Left ventricle myocardium inferior (tissue), 1 donor: ENCODE measurements around the gene LMLN. TPM values are rescaled to one million over a fixed set of nuclear protein-coding genes. Genes with fewer than 3 reads are reported as not detected.
"Not testable (repeated sequence)": the region's sequence is repeated elsewhere in the genome, so short reads cannot be mapped to it uniquely, and the experiment has no call there.

Experiments used
- DNase-seq: peaks from one replicate; pipeline ENCODE4 v3.0.0-alpha.2; 2020
- H3K27ac ChIP-seq: fragments of 200-600 bp; replicated peaks from 2 replicates; pipeline ENCODE4 v1.8.0; 2021
- H3K27me3 ChIP-seq: fragments of 200-600 bp; 2 replicates; pipeline ENCODE4 v1.8.0; 2021; ENCODE audit warnings: low read depth
- H3K36me3 ChIP-seq: fragments of 200-600 bp; 2 replicates; pipeline ENCODE4 v1.8.0; 2021
- H3K4me1 ChIP-seq: fragments of 200-600 bp; 2 replicates; pipeline ENCODE4 v1.8.0; 2021
- H3K4me3 ChIP-seq: fragments of 200-600 bp; 2 replicates; pipeline ENCODE4 v1.8.0; 2021; ENCODE audit warnings: mild to moderate bottlenecking, moderate library complexity
- H3K9me3 ChIP-seq: fragments of 200-600 bp; replicated peaks from 2 replicates; pipeline ENCODE4 v1.8.0; 2021
- intact Hi-C: fragments of 100-400 bp; cut with micrococcal nuclease; formaldehyde crosslinking; loops from one replicate; pipeline ENCODE4 v1.11.0; 2022
- total RNA-seq: library from RNA; stranded (reverse); fragmentation: NEBNext Ultra II Directional; extraction: Animal tissue kit (Norgen Biotek cat#: 25700); gene quantifications from one replicate; pipeline ENCODE4 v1.2.1, GENCODE V29; 2021
- TF ChIP-seq, protein P1 (sequence below): fragments of 200-600 bp; IDR thresholded peaks from 2 replicates; pipeline ENCODE4 v1.8.0; 2021; ENCODE audit warnings: antibody characterized with exemption, mild to moderate bottlenecking, borderline replicate concordance
- donor health status: DM: no; HTN: yes; CAD: no; lungs with severe emphysema.

Gene LMLN
- total RNA-seq, 1 donor from 2014 or later: 10.6 TPM

DNA sequence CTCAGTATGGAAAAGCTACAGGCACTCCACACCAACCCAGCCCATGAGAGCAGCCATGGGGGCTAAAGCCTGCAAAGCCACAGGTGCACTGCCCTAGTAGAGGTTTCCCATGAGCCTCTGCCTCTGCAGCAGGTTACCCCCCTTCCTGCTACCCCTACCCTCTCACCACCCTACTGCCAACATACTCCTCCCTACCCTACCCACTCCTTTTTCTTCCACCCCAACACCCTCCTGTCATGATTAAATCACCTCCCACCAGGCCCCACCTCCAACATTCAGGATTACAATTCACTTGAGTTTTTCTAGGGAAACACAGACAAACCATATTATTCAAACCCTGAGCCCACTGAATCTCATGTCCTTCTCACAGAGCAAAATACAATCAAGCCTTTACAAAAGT lies 88.4 kb downstream of the LMLN start:
- no peaks in the 10 kb centered on the region for H3K27me3 ChIP-seq
- TF ChIP-seq, protein P1, sequence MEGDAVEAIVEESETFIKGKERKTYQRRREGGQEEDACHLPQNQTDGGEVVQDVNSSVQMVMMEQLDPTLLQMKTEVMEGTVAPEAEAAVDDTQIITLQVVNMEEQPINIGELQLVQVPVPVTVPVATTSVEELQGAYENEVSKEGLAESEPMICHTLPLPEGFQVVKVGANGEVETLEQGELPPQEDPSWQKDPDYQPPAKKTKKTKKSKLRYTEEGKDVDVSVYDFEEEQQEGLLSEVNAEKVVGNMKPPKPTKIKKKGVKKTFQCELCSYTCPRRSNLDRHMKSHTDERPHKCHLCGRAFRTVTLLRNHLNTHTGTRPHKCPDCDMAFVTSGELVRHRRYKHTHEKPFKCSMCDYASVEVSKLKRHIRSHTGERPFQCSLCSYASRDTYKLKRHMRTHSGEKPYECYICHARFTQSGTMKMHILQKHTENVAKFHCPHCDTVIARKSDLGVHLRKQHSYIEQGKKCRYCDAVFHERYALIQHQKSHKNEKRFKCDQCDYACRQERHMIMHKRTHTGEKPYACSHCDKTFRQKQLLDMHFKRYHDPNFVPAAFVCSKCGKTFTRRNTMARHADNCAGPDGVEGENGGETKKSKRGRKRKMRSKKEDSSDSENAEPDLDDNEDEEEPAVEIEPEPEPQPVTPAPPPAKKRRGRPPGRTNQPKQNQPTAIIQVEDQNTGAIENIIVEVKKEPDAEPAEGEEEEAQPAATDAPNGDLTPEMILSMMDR: no peak
- intact Hi-C loops: no loop called here

DNA sequence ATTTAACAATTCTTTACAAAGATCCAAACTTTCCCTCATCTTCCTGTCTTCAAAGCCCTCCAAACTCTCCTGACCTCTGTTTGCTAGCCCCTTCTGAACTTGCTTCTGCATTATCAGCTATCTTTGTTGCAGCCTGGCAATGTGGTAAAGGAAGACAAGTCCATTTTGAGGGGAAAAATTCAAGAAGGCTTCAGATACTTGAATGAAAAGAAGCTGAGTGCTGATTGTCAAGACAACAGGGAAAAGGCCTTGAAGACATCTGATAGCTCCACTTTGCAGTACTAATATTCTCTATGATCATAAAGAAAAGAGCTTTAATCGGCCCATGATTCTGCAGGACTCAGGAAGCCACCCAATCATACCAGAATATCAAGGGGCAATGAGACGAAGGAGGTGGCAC lies 91.8 kb downstream of the LMLN start:
- TF ChIP-seq, protein P1: no peak
- no peaks in the 10 kb centered on the region for H3K36me3 ChIP-seq
- no peak overlapping the region for H3K4me3 ChIP-seq
- no peaks in the 10 kb centered on the region for H3K9me3 ChIP-seq
- H3K4me1 ChIP-seq: no peaks in the 10 kb centered on the region
- H3K27ac ChIP-seq: no peak overlapping the region
- no peak for DNase-seq
- peaks cover 12% of the 10 kb centered on the region for H3K27me3 ChIP-seq
- intact Hi-C loops: no loop called here

More for the DNA sequence above, 88.4 kb downstream of the LMLN start:
- H3K9me3 ChIP-seq: no peaks in the 10 kb centered on the region
- H3K36me3 ChIP-seq: no peaks in the 10 kb centered on the region
- no peak overlapping the region for H3K27ac ChIP-seq
- H3K4me3 ChIP-seq: no peak overlapping the region
- H3K4me1 ChIP-seq: no peaks in the 10 kb centered on the region
- DNase-seq: no peak

DNA sequence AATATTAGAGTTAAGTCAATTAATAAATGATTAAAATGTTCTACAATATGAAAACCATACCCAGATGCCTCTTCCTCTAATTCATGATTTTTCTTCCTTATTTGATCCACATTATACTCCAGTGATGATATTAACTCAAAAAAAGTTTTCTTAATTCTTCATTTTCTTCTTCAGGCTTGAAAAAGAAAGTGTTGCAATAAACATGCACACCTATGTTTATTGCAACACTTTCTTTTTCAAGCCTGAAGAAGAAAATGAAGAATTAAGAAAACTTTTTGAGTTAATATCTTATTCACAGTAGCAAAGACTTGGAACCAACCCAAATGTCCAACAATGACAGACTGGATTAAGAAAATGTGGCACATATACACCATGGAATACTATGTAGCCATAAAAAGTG lies 93.4 kb downstream of the LMLN start:
- H3K27me3 ChIP-seq: peaks cover 16% of the 10 kb centered on the region
- H3K36me3 ChIP-seq, H3K4me1 ChIP-seq, intact Hi-C loops, H3K27ac ChIP-seq, H3K4me3 ChIP-seq, DNase-seq, H3K9me3 ChIP-seq: not testable (repeated sequence)

DNA sequence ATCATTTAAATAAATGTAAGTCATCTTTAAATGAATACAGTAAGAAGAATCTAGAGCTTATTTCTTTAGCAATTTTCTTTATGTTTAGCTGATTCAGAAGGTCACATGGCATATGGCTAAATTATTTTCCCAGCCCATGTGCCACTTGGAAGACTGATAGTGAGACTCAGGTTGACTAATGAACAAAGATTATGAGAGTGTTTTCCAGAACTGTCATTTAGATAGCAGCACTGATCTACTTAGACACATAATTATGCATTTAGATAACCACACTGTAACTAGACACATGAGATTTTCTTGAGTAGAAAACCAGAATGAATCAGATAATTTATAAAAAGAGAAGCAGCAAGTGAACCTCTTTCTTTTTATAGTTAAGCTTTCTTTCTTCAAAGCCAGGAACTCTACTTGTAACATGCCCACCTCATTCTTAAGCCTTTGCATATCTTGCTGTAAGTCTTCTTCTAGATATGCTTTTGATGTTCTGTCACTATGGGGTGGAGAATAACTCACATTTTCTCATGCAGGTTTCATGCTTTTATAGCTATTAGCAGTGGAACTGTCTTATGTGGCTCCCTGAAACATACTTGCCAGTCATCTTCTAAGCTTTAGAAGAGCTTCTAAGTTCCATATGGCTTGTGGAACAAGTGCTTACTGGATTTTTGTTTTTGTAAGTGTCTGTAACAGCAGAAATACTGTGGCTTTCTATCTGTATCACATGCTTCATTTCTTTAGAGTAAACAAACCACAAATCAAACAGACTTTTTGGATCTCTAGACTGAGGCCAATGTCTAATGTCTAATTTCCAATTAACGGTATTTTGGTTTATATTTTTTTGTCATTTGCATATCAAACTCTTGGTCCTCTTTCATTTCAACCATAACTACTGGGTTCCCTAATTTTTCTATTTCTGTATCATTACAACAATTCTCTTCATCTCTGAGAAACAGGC lies 101.4 kb downstream of the LMLN start:
- intact Hi-C loops: no loop called here

DNA sequence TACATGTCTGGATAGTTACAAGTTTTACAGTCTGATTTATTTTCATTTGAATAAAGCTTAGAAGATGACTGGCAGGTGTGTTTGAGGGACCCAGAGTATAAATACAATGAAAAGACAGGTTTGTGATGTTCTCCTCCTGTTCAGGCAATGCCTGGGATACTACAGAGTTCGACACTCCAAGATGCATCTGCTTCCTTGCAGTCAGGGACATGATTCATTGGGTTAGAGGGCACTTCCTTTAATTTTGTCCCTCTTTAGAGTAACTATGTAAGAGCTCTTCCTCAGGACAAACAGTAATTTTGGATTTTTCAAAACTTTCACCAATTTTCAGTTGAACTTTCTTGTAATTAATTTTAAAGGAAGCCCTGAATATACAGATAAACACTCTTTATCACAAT lies 102.0 kb downstream of the LMLN start:
- Histone ChIP-seq H3K27me3 (peaks cover 43% of the 10 kb centered on the region), H3K4me1 (no peaks in the 10 kb centered on the region), H3K4me3 (no peak overlapping the region), H3K36me3 (no peaks in the 10 kb centered on the region), H3K9me3 (no peaks in the 10 kb centered on the region), H3K27ac (no peak overlapping the region)
- no peak for DNase-seq
- TF ChIP-seq, protein P1: no peak
- intact Hi-C loops: no loop called here

More for the DNA sequence above, 101.4 kb downstream of the LMLN start:
- no peaks in the 10 kb centered on the region for H3K9me3 ChIP-seq
- H3K27me3 ChIP-seq: peaks cover 47% of the 10 kb centered on the region
- H3K4me1 ChIP-seq: no peaks in the 10 kb centered on the region
- no peak overlapping the region for H3K27ac ChIP-seq
- no peaks in the 10 kb centered on the region for H3K36me3 ChIP-seq
- H3K4me3 ChIP-seq: no peak overlapping the region
- TF ChIP-seq, protein P1: no peak
- DNase-seq: no peak

DNA sequence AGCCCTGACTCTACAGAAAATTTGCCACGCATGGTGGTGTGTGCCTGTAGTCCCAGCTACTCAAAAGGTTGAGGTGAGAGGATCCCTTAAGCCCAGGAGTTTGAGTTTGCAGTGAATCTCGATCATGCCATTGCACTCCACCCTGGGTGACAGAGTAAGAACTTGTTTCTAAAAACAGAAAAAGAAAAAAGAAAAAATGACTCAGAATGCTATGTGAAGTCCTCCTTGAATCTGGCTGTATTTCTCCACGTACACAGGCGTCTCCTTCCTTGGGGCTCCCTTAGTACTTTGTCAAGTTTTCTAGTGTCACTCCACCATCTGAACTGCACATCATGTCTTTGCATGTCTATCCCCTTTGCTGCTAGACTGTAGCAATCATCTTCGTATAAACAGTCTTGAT lies 104.4 kb downstream of the LMLN start:
- no peaks in the 10 kb centered on the region for H3K36me3 ChIP-seq
- intact Hi-C loops: no loop called here
- H3K9me3 ChIP-seq: no peaks in the 10 kb centered on the region
- TF ChIP-seq, protein P1: no peak
- DNase-seq: no peak
- no peaks in the 10 kb centered on the region for H3K4me1 ChIP-seq
- no peak overlapping the region for H3K4me3 ChIP-seq
- H3K27ac ChIP-seq: no peak overlapping the region
- peaks cover 36% of the 10 kb centered on the region for H3K27me3 ChIP-seq
